ENCODE measurements around the gene CENPF.

The CENPF gene

GRCh38 chr1:214583113-214583512, 19.9 kb upstream of the CENPF start:
- POLR2A ChIA-PET, result interaction anchor here (1.7 kb wide), 1 partner anchor 32 kb away, joined by 4 read pairs; the partner anchor contains the start of gene PTPN14

GRCh38 chr1:214583824-214584554, 19.0 kb upstream of the CENPF start:
- POLR2A ChIA-PET, result interaction anchor here (1.0 to 1.7 kb wide), 3 partner anchors 33 to 205 kb away, joined by 3 to 4 read pairs (median 4); partner anchors contain the start of gene PTPN14
- CTCF ChIA-PET, result interaction anchor here (0.6 to 20.3 kb wide), 31 partner anchors 10 to 1586 kb away, joined by 3 to 493 read pairs (median 6); no protein-coding TSS in a partner anchor
- DNase-seq (ENCODE audit: low read depth, low spot score), result no peak
- no peak overlapping the region for H3K4me3 ChIP-seq (ENCODE audit: low read depth, low read length)
- TF ChIP-seq CTCF (IDR thresholded peaks at IDR 0.05; ENCODE audit: insufficient read depth, low read length, missing control alignments), result no peak

More at GRCh38 chr1:214583113-214583512, 19.9 kb upstream of the CENPF start:
- TF ChIP-seq CTCF (IDR thresholded peaks at IDR 0.05; ENCODE audit: insufficient read depth, low read length, missing control alignments), result no peak
- CTCF ChIA-PET, result interaction anchor here (0.7 to 20.3 kb wide), 21 partner anchors 9 to 369 kb away, joined by 3 to 493 read pairs (median 7); no protein-coding TSS in a partner anchor
- no peak for DNase-seq (ENCODE audit: low read depth, low spot score)
- H3K4me3 ChIP-seq (ENCODE audit: low read depth, low read length), result no peak overlapping the region

GRCh38 chr1:214584805-214585766, 17.9 kb upstream of the CENPF start:
- H3K4me3 ChIP-seq (ENCODE audit: low read depth, low read length), result no peak overlapping the region
- peak; percentile 45 for TF ChIP-seq CTCF (IDR thresholded peaks at IDR 0.05; ENCODE audit: insufficient read depth, low read length, missing control alignments)
- ChIA-PET POLR2A (interaction anchor here (1.0 to 1.5 kb wide), 2 partner anchors 36 to 206 kb away, joined by 3 to 4 read pairs; no protein-coding TSS in a partner anchor), CTCF (interaction anchor here (0.6 to 20.3 kb wide), 55 partner anchors 8 to 1587 kb away, joined by 3 to 493 read pairs (median 4); no protein-coding TSS in a partner anchor)
- no peak for DNase-seq (ENCODE audit: low read depth, low spot score)

GRCh38 chr1:214586621-214587020, 16.4 kb upstream of the CENPF start:
- ChIA-PET CTCF (interaction anchor here (0.9 to 20.3 kb wide), 22 partner anchors 8 to 940 kb away, joined by 3 to 493 read pairs (median 4); no protein-coding TSS in a partner anchor), POLR2A (no interaction called here)

GRCh38 chr1:214587165-214587564, 15.8 kb upstream of the CENPF start:
- TF ChIP-seq CTCF (IDR thresholded peaks at IDR 0.05; ENCODE audit: insufficient read depth, low read length, missing control alignments), result no peak
- ChIA-PET CTCF (interaction anchor here (0.9 to 20.3 kb wide), 13 partner anchors 8 to 373 kb away, joined by 3 to 493 read pairs (median 4); partner anchors contain the start of gene PTPN14), POLR2A (no interaction called here)
- DNase-seq (ENCODE audit: low read depth, low spot score), result no peak
- H3K4me3 ChIP-seq (ENCODE audit: low read depth, low read length), result no peak overlapping the region

More at GRCh38 chr1:214586621-214587020, 16.4 kb upstream of the CENPF start:
- no peak for DNase-seq (ENCODE audit: low read depth, low spot score)
- TF ChIP-seq CTCF (IDR thresholded peaks at IDR 0.05; ENCODE audit: insufficient read depth, low read length, missing control alignments), result no peak
- H3K4me3 ChIP-seq (ENCODE audit: low read depth, low read length), result no peak overlapping the region
